ENCODE data around the gene UQCRH. TPM values are rescaled to one million over a fixed set of nuclear protein-coding genes. Genes with fewer than 3 reads are reported as not detected.

Gene UQCRH
- total RNA-seq, 1 experiment from 2014 or later: 655 TPM

Other genes with a start within 250 kb of the UQCRH start
- 1.8 and 2.9 TPM in 2 replicates for gene PIK3R3, start 171.1 kb upstream of the UQCRH start, total RNA-seq (2014; rRNA removed; shearing (Covaris generic))
- gene TSPAN1, start 128.6 kb upstream of the UQCRH start, total RNA-seq (2014; rRNA removed; shearing (Covaris generic)): 0.07 and 1.0 TPM in 2 replicates
- not detected in 2 replicates for gene P3R3URF, start 127.2 kb upstream of the UQCRH start, total RNA-seq (2014; rRNA removed; shearing (Covaris generic))
- gene POMGNT1, start 105.3 kb upstream of the UQCRH start, total RNA-seq (2014; rRNA removed; shearing (Covaris generic)): 43.7 and 47.5 TPM in 2 replicates
- gene LURAP1, start 100.4 kb upstream of the UQCRH start, total RNA-seq (2014; rRNA removed; shearing (Covaris generic)): not detected in 2 replicates
- 5.3 and 6.6 TPM in 2 replicates for gene RAD54L, start 55.9 kb upstream of the UQCRH start, total RNA-seq (2014; rRNA removed; shearing (Covaris generic))
- gene LRRC41, start 82 bp upstream of the UQCRH start, total RNA-seq (2014; rRNA removed; shearing (Covaris generic)): 46.7 and 50.4 TPM in 2 replicates
- gene NSUN4, start 37.1 kb downstream of the UQCRH start, total RNA-seq (2014; rRNA removed; shearing (Covaris generic)): 24.7 and 25.8 TPM in 2 replicates
- gene FAAH, start 90.6 kb downstream of the UQCRH start, total RNA-seq (2014; rRNA removed; shearing (Covaris generic)): 0.17 and 0.54 TPM in 2 replicates
- gene DMBX1, start 186.1 kb downstream of the UQCRH start, total RNA-seq (2014; rRNA removed; shearing (Covaris generic)): 0.09 TPM in 1 of 2 replicates, not detected in the other
- not detected in 2 replicates for gene KNCN, start 247.9 kb downstream of the UQCRH start, total RNA-seq (2014; rRNA removed; shearing (Covaris generic))